Neutrophil (primary cell): ENCODE results near the gene RUBCN.
"Not testable (repeated sequence)": the region's sequence is repeated elsewhere in the genome, so short reads cannot be mapped to it uniquely, and the experiment has no call there.

Source experiments
- H3K27ac ChIP-seq: fragments of 200-600 bp; sonication (generic); 2 replicates; pipeline ENCODE4 v1.5.1; 2016; ENCODE audit warnings: mild to moderate bottlenecking, moderate library complexity
- H3K27me3 ChIP-seq: fragments of 200-600 bp; sonication (generic); 2 replicates; pipeline ENCODE4 v1.6.0; 2016; ENCODE audit warnings: mild to moderate bottlenecking
- H3K36me3 ChIP-seq: fragments of 200-600 bp; sonication (generic); 2 replicates; pipeline ENCODE4 v1.5.1; 2017
- H3K4me1 ChIP-seq, 2 experiments: fragments of 200-600 bp in 1 of 2; sonication (generic) in 1 of 2; 1 replicate in 1 of 2; 2 replicates in 1 of 2; pipeline versions ENCODE4 v1.5.1 to v1.6.1; 2013 to 2016; ENCODE audit warnings: low read depth in 1 of 2, low read length in 1 of 2, mild to moderate bottlenecking in 1 of 2, moderate library complexity in 1 of 2; ENCODE audit not compliant: control insufficient read depth in 1 of 2, insufficient read depth in 1 of 2
- H3K4me3 ChIP-seq, 2 experiments: fragments of 200-600 bp in 1 of 2; sonication (generic) in 1 of 2; 1 replicate in 1 of 2; 2 replicates in 1 of 2; pipeline ENCODE4 v1.5.1; 2013 to 2016; ENCODE audit warnings: low read depth in 1 of 2, low read length in 1 of 2, mild to moderate bottlenecking in 1 of 2, moderate library complexity in 1 of 2
- H3K9me3 ChIP-seq: fragments of 200-600 bp; sonication (generic); 2 replicates; pipeline ENCODE4 v1.5.1; 2016
- CTCF ChIP-seq: fragments of 200-600 bp; sonication (generic); IDR thresholded peaks from 2 replicates; pipeline ENCODE4 v1.5.1; 2016; ENCODE audit warnings: antibody characterized with exemption

The RUBCN gene

DNA sequence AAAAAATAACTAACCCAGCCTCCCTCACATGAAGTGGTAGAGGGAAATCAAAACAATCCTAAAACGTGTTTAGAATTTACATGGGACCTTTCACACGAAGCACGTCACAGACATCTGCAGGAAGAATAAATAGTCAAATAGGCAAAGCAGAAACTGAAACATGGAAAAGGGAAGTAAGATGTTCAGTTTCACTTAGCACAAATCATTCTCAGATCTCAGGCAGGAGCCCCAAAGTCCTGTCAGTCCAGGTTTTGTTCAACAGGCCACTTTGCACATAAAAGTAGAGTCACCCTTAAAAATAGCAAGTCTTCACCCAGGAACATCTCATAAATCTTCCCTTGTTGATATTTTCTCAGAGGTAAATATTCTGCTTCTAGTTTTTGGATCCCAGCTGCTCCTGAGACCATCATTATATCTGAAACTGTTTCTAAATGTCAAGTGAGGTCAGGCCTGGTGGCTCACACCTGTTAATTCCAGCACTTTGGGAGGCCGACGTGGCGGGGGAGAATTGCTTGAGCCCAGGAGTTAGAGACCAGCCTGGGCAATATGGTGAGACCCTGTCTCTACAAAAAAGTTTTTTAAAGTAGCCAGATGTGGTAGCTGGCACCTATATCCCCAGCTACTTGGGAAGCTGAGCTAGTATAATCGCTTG lies 1.9 kb downstream of the RUBCN start:
- H3K9me3 ChIP-seq = no peaks in the 10 kb centered on the region
- no peak for TF ChIP-seq CTCF
- H3K27ac ChIP-seq = peak overlapping the region; percentile 77
- no peaks in the 10 kb centered on the region for H3K36me3 ChIP-seq
- peak overlapping the region in 1 of 2 experiments; percentile 96 for H3K4me3 ChIP-seq
- no peaks in the 10 kb centered on the region for H3K27me3 ChIP-seq
- peaks cover 27 to 29% of the 10 kb centered on the region in 2 experiments for H3K4me1 ChIP-seq

- Histone ChIP-seq H3K4me1 (peaks cover 35 to 36% of the 10 kb centered on the region in 2 experiments), H3K4me3 (no peak overlapping the region), H3K36me3 (no peaks in the 10 kb centered on the region), H3K9me3 (no peaks in the 10 kb centered on the region), H3K27me3 (no peaks in the 10 kb centered on the region), H3K27ac (no peak overlapping the region)
- TF ChIP-seq CTCF = no peak
Observed at GRCh38 chr3:197733042-197733441, 3.7 kb downstream of the RUBCN start.

- H3K9me3 ChIP-seq, H3K27ac ChIP-seq, H3K4me3 ChIP-seq, H3K36me3 ChIP-seq, H3K27me3 ChIP-seq: not testable (repeated sequence)
- peaks cover 28 to 31% of the 10 kb centered on the region in 2 experiments for H3K4me1 ChIP-seq
Observed at GRCh38 chr3:197731483-197731882, 5.2 kb downstream of the RUBCN start.

DNA sequence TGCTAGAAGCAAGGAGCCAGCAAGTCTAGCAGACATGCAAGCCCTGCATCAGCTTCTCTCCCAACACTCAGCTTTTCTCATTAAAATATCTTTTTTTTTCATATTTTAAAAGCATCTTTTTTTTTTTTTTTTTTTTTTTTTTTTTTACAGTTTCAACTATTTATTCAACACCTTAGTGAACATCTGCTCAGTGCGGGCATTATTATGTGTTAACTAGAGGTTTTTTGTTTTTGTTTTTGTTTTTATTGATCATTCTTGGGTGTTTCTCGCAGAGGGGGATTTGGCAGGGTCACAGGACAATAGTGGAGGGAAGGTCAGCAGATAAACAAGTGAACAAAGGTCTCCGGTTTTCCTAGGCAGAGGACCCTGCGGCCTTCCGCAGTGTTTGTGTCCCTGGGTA lies 5.9 kb downstream of the RUBCN start:
- H3K9me3 ChIP-seq, H3K27ac ChIP-seq, H3K36me3 ChIP-seq, H3K27me3 ChIP-seq, H3K4me3 ChIP-seq: not testable (repeated sequence)
- H3K4me1 ChIP-seq = peaks cover 23 to 26% of the 10 kb centered on the region in 2 experiments

- Histone ChIP-seq H3K27ac (no peak overlapping the region), H3K4me1 (peaks cover 18 to 20% of the 10 kb centered on the region in 2 experiments), H3K27me3 (no peaks in the 10 kb centered on the region), H3K9me3 (no peaks in the 10 kb centered on the region), H3K4me3 (no peak overlapping the region), H3K36me3 (no peaks in the 10 kb centered on the region)
- TF ChIP-seq CTCF = no peak
Observed at GRCh38 chr3:197730200-197730599, 6.5 kb downstream of the RUBCN start.

GRCh38 chr3:197728487-197728886 lies 8.2 kb downstream of the RUBCN start:
- no peak for TF ChIP-seq CTCF
- Histone ChIP-seq H3K4me1 (peaks cover 8 to 16% of the 10 kb centered on the region in 2 experiments), H3K27me3 (no peaks in the 10 kb centered on the region), H3K27ac (peak overlapping the region; percentile 40), H3K9me3 (no peaks in the 10 kb centered on the region), H3K4me3 (no peak overlapping the region), H3K36me3 (no peaks in the 10 kb centered on the region)

DNA sequence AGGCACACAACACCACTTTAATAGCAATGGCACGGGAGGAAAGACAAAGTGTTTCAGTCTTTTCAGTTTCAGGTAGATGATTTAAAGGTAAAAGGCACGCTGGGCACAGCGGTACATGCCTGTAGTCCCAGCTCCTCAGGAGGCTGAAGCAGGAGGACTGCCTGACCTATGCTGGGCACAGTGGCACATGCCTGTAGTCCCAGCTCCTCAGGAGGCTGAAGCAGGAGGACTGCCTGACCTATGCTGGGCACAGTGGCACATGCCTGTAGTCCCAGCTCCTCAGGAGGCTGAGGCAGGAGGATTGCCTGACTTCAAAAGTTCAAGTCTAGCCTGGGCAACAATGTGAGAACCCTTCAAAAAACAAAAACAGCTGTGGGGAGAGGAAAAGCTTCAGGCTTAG lies 8.8 kb downstream of the RUBCN start:
- not testable (repeated sequence) for H3K27me3 ChIP-seq, H3K9me3 ChIP-seq, H3K36me3 ChIP-seq, H3K4me3 ChIP-seq
- H3K4me1 ChIP-seq = peaks cover 8 to 16% of the 10 kb centered on the region in 2 experiments
- peak overlapping the region; percentile 40 for H3K27ac ChIP-seq
